Activated T-helper 1 cell treated with anti-CD3 and anti-CD28 coated beads, Interleukin-12 subunit alpha, Interleukin-12 subunit beta, Interleukin-2, Interleukin-4 antibody, amounts not matched to agents 30 ng/mL and 10 ng/mL and 1 ng/mL, durations not matched to agents 14 hours and 24 hours and 36 hours (primary cell): ENCODE data around the gene ASAP3. TPM values are rescaled to one million over a fixed set of nuclear protein-coding genes. Genes with fewer than 3 reads are reported as not detected.

Experiments used
- DNase-seq: peaks from one replicate; pipeline ENCODE4 v3.0.0; 2021; ENCODE audit warnings: low spot score
- H3K27ac Mint-ChIP-seq: one replicate; pipeline ENCODE4 v1.8.0; 2021; ENCODE audit warnings: mild to moderate bottlenecking, mixed read lengths
- H3K27me3 Mint-ChIP-seq: one replicate; pipeline ENCODE4 v1.8.0; 2022; ENCODE audit warnings: mild to moderate bottlenecking, moderate library complexity, mixed read lengths; ENCODE audit not compliant: insufficient read depth
- H3K36me3 Mint-ChIP-seq: one replicate; pipeline ENCODE4 v1.8.0; 2021; ENCODE audit warnings: low read depth, mixed read lengths
- H3K4me1 Mint-ChIP-seq: one replicate; pipeline ENCODE4 v1.8.0; 2021; ENCODE audit warnings: low read depth, mixed read lengths
- H3K4me3 Mint-ChIP-seq: one replicate; pipeline ENCODE4 v1.8.0; 2021; ENCODE audit warnings: mild to moderate bottlenecking, moderate library complexity, mixed read lengths
- H3K9me3 Mint-ChIP-seq: one replicate; pipeline ENCODE4 v1.8.0; 2021; ENCODE audit warnings: mixed read lengths
- intact Hi-C: fragments of 100-400 bp; cut with micrococcal nuclease; formaldehyde crosslinking; loops from one replicate; pipeline ENCODE4 v1.15.1; 2024
- total RNA-seq: library from RNA; stranded (reverse); gene quantifications from 2 replicates; pipeline ENCODE4 v1.2.3, GENCODE V29; 2022

ASAP3 gene
- total RNA-seq, 1 donor from 2014 or later = not detected

DNA sequence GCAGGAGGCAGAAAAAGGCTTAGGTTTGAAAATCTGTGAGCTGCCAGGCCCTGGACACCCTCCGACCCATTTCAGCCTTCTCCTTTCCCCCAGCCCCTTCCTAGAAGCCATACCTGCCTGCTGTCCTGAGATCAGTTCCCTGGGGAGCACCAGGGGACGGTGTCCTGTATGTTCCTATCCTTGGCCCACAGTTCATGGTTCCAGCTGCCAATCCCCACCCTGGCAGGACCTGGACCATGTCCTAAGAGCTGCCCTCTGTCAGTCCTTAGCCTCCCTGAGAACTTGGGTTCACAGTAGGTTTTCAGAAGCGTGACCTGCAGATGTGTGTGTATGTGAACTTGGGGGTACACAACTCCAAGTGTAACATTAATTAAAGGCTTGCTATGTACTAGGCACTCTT, 63.2 kb downstream of the ASAP3 start:
- H3K27me3 Mint-ChIP-seq = peaks cover 22% of the 10 kb centered on the region
- intact Hi-C loops = no loop called here
- peaks cover 19% of the 10 kb centered on the region for H3K4me1 Mint-ChIP-seq
- H3K9me3 Mint-ChIP-seq = no peaks in the 10 kb centered on the region
- DNase-seq = no peak
- H3K36me3 Mint-ChIP-seq = no peaks in the 10 kb centered on the region
- no peak overlapping the region for H3K27ac Mint-ChIP-seq
- H3K4me3 Mint-ChIP-seq = no peak overlapping the region

- Mint-ChIP-seq H3K9me3 (no peaks in the 10 kb centered on the region), H3K36me3 (no peaks in the 10 kb centered on the region), H3K4me1 (peaks cover 19% of the 10 kb centered on the region), H3K27me3 (peaks cover 13% of the 10 kb centered on the region), H3K27ac (no peak overlapping the region), H3K4me3 (no peak overlapping the region)
- DNase-seq = no peak
- intact Hi-C loops = no loop called here
These were observed 64.8 kb downstream of the ASAP3 start for GRCh38 chr1:23419180-23419579.

- intact Hi-C loops = no loop called here
These were observed 66.4 kb downstream of the ASAP3 start for GRCh38 chr1:23417570-23417969.

GRCh38 chr1:23416964-23417363, 67.0 kb downstream of the ASAP3 start:
- Mint-ChIP-seq H3K4me3 (no peak overlapping the region), H3K27me3 (peaks cover 2% of the 10 kb centered on the region), H3K9me3 (no peaks in the 10 kb centered on the region), H3K27ac (no peak overlapping the region), H3K36me3 (no peaks in the 10 kb centered on the region), H3K4me1 (peaks cover 2% of the 10 kb centered on the region)
- intact Hi-C loops = no loop called here
- DNase-seq = no peak

More at GRCh38 chr1:23417570-23417969, 66.4 kb downstream of the ASAP3 start:
- Mint-ChIP-seq H3K4me1 (peaks cover 9% of the 10 kb centered on the region), H3K36me3 (no peaks in the 10 kb centered on the region), H3K4me3 (no peak overlapping the region), H3K9me3 (no peaks in the 10 kb centered on the region), H3K27me3 (peaks cover 7% of the 10 kb centered on the region), H3K27ac (no peak overlapping the region)
- no peak for DNase-seq

DNA sequence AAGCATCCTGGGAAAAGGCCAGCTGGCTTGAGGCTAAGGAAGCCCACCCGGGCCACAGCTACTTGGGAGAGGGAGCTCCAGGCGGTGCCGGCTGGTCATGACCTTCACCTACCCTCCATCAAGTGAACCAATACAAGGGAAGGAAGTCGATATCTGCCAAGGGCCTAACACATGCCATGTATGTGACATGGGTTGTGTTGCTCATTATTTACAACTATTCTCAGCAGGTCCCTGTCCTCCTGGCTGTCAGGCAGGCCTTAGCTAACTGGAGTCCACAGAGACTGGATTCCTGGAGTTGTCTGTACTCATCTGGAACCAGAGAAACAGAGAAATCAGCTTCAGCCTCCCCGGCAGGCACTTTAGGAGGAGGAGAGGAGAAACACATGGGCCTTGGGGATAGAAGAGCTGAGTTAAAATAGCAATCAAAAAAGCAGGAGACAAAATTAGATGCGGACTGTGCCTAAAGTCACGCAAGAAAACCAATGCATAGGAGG, 75.1 kb downstream of the ASAP3 start:
- peaks cover 2% of the 10 kb centered on the region for H3K36me3 Mint-ChIP-seq
- no peaks in the 10 kb centered on the region for H3K27me3 Mint-ChIP-seq
- no peak overlapping the region for H3K4me3 Mint-ChIP-seq
- intact Hi-C loops = loop anchor here (10.0 kb wide), 1 partner anchor 434 kb away; the partner anchor contains the start of gene LACTBL1
- no peaks in the 10 kb centered on the region for H3K9me3 Mint-ChIP-seq
- H3K4me1 Mint-ChIP-seq = peaks cover 6% of the 10 kb centered on the region
- no peak overlapping the region for H3K27ac Mint-ChIP-seq
- no peak for DNase-seq

DNA sequence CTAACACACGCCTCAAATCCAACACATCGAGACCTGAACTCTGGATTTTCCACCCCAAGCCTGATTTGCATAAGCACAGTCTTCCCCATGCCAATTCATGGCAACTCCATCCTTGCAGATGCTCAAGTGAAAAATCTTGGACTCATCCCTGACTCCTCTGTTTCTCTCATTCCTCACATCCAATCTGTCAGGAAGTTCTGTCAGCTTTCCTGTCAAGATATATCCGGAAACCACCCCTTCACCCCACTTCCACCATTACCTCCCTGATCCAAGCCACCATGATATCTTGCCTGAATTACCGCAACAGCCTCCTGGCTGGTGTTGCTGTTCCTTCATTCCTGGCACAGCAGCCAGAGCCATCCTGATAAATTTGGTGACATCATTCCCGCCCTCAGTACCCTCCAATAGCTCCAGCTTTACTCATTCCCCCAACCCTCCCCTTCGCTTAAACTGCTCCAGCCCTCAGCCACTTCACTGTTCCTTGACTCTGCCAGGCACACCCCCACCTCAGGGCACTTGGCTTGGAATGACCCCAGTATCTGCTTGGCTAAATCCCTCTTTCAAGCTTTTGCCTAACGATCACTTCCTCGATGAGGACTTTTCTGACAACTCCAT, 76.9 kb downstream of the ASAP3 start:
- DNase-seq = no peak
- no peak overlapping the region for H3K27ac Mint-ChIP-seq
- intact Hi-C loops = loop anchor here (10.0 kb wide), 1 partner anchor 432 kb away; the partner anchor contains the start of gene LACTBL1
- H3K27me3 Mint-ChIP-seq = no peaks in the 10 kb centered on the region
- no peaks in the 10 kb centered on the region for H3K9me3 Mint-ChIP-seq
- peaks cover 2% of the 10 kb centered on the region for H3K36me3 Mint-ChIP-seq
- no peak overlapping the region for H3K4me3 Mint-ChIP-seq
- peaks cover 12% of the 10 kb centered on the region for H3K4me1 Mint-ChIP-seq

DNA sequence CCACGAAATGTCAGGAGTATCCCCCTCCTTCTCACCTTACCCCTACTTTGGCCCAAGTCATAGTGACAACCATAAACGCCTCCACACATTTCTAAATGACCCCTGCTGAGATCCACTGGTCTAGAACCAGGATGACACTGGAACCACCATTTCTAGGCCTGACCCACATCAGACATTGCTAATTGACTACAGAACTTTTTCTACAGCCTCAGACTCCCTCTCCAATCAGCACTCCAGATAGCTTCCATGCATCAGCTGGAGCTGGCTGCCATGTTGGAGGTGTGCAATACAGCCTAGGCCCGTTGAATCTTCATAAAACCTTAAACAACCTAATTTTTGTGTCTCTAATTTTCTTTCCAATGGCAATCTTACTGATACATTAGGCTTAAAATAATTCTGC, 78.0 kb downstream of the ASAP3 start:
- Mint-ChIP-seq H3K27me3 (no peaks in the 10 kb centered on the region), H3K9me3 (no peaks in the 10 kb centered on the region), H3K36me3 (peaks cover 2% of the 10 kb centered on the region), H3K27ac (no peak overlapping the region), H3K4me1 (peaks cover 12% of the 10 kb centered on the region), H3K4me3 (no peak overlapping the region)
- DNase-seq = no peak
- intact Hi-C loops = loop anchor here (10.0 kb wide), 1 partner anchor 431 kb away; the partner anchor contains the start of gene LACTBL1

DNA sequence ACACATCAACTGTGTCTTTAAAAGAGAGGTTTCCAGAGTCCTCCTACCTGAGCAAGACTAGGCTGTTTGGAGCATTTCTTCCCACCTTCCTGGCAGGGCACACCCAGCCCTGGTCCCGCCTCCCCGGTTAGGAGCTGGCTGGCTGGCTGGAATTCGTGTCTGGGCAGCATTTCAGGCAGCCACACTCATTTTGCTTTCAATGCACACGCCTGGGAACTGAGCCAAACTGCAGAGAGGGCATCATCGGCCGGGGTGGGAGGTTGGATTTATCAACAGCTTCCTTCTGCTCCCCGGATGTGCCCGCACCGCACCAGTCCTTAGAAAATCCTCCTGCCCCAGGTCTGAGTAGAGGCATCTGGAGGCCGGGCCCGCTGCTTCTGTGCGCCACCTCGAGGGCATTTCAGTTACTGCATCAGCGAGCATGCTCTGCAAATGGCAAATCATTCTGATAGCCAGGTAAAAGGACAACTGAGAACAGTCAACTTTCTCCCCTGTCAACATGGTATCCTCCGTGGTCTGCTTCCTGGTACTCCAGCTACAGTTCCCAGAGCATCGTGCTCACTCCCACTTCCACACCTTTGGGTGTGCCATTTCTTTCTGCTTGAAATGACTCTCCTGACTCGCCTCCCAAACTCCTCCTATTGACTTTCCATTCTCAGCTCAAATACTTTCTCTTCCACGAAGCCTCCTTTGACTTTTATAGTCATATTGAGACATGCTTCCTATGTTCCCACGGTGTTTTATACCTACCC, 80.1 kb downstream of the ASAP3 start:
- DNase-seq = peak; percentile 72
- no peaks in the 10 kb centered on the region for H3K27me3 Mint-ChIP-seq
- intact Hi-C loops = loop anchor here (1.0 to 10.0 kb wide), 5 partner anchors 36 to 429 kb away; partner anchors contain the start of genes HNRNPR and LACTBL1
- no peak overlapping the region for H3K27ac Mint-ChIP-seq
- no peaks in the 10 kb centered on the region for H3K9me3 Mint-ChIP-seq
- peaks cover 12% of the 10 kb centered on the region for H3K4me1 Mint-ChIP-seq
- no peaks in the 10 kb centered on the region for H3K36me3 Mint-ChIP-seq
- H3K4me3 Mint-ChIP-seq = no peak overlapping the region

GRCh38 chr1:23403355-23403734, 80.6 kb downstream of the ASAP3 start:
- Mint-ChIP-seq H3K4me3 (no peak overlapping the region), H3K9me3 (no peaks in the 10 kb centered on the region), H3K27ac (no peak overlapping the region), H3K4me1 (peaks cover 12% of the 10 kb centered on the region), H3K36me3 (no peaks in the 10 kb centered on the region), H3K27me3 (no peaks in the 10 kb centered on the region)
- DNase-seq = no peak
- intact Hi-C loops = loop anchor here (10.0 kb wide), 1 partner anchor 429 kb away; the partner anchor contains the start of gene LACTBL1

GRCh38 chr1:23403038-23403336, 81.0 kb downstream of the ASAP3 start:
- Mint-ChIP-seq H3K9me3 (no peaks in the 10 kb centered on the region), H3K27ac (no peak overlapping the region), H3K27me3 (no peaks in the 10 kb centered on the region), H3K4me1 (peaks cover 12% of the 10 kb centered on the region), H3K4me3 (no peak overlapping the region), H3K36me3 (no peaks in the 10 kb centered on the region)
- DNase-seq = no peak
- intact Hi-C loops = loop anchor here (10.0 kb wide), 1 partner anchor 428 kb away; the partner anchor contains the start of gene LACTBL1

DNA sequence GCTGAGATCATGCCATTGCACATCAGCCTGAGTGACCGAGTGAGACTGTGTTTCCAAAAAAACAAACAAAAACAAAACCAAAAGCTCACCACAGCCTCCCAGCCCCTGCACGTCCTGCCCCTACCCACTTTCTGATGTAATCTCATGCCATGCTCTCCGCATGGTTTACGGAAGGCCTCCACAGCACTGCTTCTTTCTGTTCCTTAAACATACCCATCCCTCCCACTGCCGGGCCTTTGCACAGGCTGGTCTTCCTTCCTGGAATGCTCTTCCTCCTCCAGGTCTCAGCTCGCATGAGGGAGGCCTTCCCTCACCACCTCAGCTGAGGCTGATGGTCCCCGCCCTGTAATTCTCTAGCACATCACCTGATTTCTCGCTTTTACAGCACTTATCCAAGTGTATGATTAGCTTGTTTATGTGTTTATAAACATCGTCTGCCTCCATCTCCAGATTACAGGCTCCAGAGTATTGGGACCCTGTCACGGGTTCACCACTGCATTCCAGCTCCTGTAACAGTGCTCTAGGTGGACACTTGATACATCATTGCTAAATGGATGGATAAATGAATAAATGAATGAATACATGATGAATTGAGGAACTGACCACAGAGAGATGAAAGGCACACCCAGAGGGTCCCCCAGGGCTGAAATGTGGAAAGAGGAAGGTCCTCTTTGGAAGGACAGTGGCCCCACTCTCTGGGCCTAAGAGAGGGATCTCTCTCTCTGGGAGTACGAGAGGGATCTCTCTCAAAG, 81.5 kb downstream of the ASAP3 start:
- Mint-ChIP-seq H3K27ac (no peak overlapping the region), H3K4me1 (peaks cover 12% of the 10 kb centered on the region), H3K36me3 (no peaks in the 10 kb centered on the region), H3K9me3 (no peaks in the 10 kb centered on the region), H3K4me3 (no peak overlapping the region), H3K27me3 (no peaks in the 10 kb centered on the region)
- no peak for DNase-seq
- intact Hi-C loops = loop anchor here (10.0 kb wide), 1 partner anchor 428 kb away; the partner anchor contains the start of gene LACTBL1

GRCh38 chr1:23401313-23401712, 82.7 kb downstream of the ASAP3 start:
- Mint-ChIP-seq H3K9me3 (no peaks in the 10 kb centered on the region), H3K36me3 (no peaks in the 10 kb centered on the region), H3K27ac (no peak overlapping the region), H3K4me1 (peaks cover 12% of the 10 kb centered on the region), H3K4me3 (no peak overlapping the region), H3K27me3 (no peaks in the 10 kb centered on the region)
- intact Hi-C loops = loop anchor here (10.0 kb wide), 1 partner anchor 427 kb away; the partner anchor contains the start of gene LACTBL1
- no peak for DNase-seq
